Activated naive CD8-positive, alpha-beta T cell (primary cell): ENCODE data around the gene CCNY.

Experiments used
- H3K27ac Mint-ChIP-seq: one replicate; pipeline ENCODE4 v1.8.0; 2021; ENCODE audit warnings: mixed read lengths
- H3K27me3 Mint-ChIP-seq: one replicate; pipeline ENCODE4 v1.8.0; 2021; ENCODE audit warnings: mixed read lengths
- H3K36me3 Mint-ChIP-seq: one replicate; pipeline ENCODE4 v1.8.0; 2021; ENCODE audit warnings: mixed read lengths
- H3K4me1 Mint-ChIP-seq: one replicate; pipeline ENCODE4 v1.8.0; 2021; ENCODE audit warnings: low read depth, mixed read lengths
- H3K4me3 Mint-ChIP-seq: one replicate; pipeline ENCODE4 v1.8.0; 2021; ENCODE audit warnings: mild to moderate bottlenecking, mixed read lengths
- H3K9me3 Mint-ChIP-seq: one replicate; pipeline ENCODE4 v1.8.0; 2021; ENCODE audit warnings: low read depth, mixed read lengths

CCNY gene

GRCh38 chr10:35459449-35459847 lies 123.1 kb downstream of the CCNY start:
- H3K4me3 Mint-ChIP-seq: peak overlapping the region; percentile 42
- peak overlapping the region; percentile 91 for H3K27ac Mint-ChIP-seq
- H3K36me3 Mint-ChIP-seq: no peaks in the 10 kb centered on the region
- H3K9me3 Mint-ChIP-seq: no peaks in the 10 kb centered on the region
- H3K4me1 Mint-ChIP-seq: peaks cover 62% of the 10 kb centered on the region
- H3K27me3 Mint-ChIP-seq: no peaks in the 10 kb centered on the region

- no peaks in the 10 kb centered on the region for H3K27me3 Mint-ChIP-seq
- H3K4me3 Mint-ChIP-seq: peak overlapping the region; percentile 11
- no peaks in the 10 kb centered on the region for H3K36me3 Mint-ChIP-seq
- H3K4me1 Mint-ChIP-seq: peaks cover 48% of the 10 kb centered on the region
- peak overlapping the region; percentile 91 for H3K27ac Mint-ChIP-seq
- H3K9me3 Mint-ChIP-seq: no peaks in the 10 kb centered on the region
These were observed 124.6 kb downstream of the CCNY start for GRCh38 chr10:35460852-35461460.

GRCh38 chr10:35462491-35462934 lies 126.2 kb downstream of the CCNY start:
- Mint-ChIP-seq H3K27ac (peak overlapping the region; percentile 70), H3K4me1 (peaks cover 41% of the 10 kb centered on the region), H3K27me3 (no peaks in the 10 kb centered on the region), H3K36me3 (no peaks in the 10 kb centered on the region), H3K9me3 (no peaks in the 10 kb centered on the region), H3K4me3 (peak overlapping the region; percentile 24)

- Mint-ChIP-seq H3K27me3 (no peaks in the 10 kb centered on the region), H3K4me1 (peaks cover 41% of the 10 kb centered on the region), H3K9me3 (no peaks in the 10 kb centered on the region), H3K27ac (peak overlapping the region; percentile 70), H3K36me3 (no peaks in the 10 kb centered on the region), H3K4me3 (peak overlapping the region; percentile 24)
These were observed 127.0 kb downstream of the CCNY start for GRCh38 chr10:35463105-35463867.

GRCh38 chr10:35463878-35464277 lies 127.6 kb downstream of the CCNY start:
- Mint-ChIP-seq H3K4me1 (peaks cover 41% of the 10 kb centered on the region), H3K36me3 (no peaks in the 10 kb centered on the region), H3K4me3 (no peak overlapping the region), H3K27ac (no peak overlapping the region), H3K27me3 (no peaks in the 10 kb centered on the region), H3K9me3 (no peaks in the 10 kb centered on the region)

GRCh38 chr10:35464825-35465456 lies 128.6 kb downstream of the CCNY start:
- H3K27me3 Mint-ChIP-seq: no peaks in the 10 kb centered on the region
- peaks cover 40% of the 10 kb centered on the region for H3K4me1 Mint-ChIP-seq
- H3K9me3 Mint-ChIP-seq: no peaks in the 10 kb centered on the region
- H3K36me3 Mint-ChIP-seq: no peaks in the 10 kb centered on the region
- no peak overlapping the region for H3K4me3 Mint-ChIP-seq
- H3K27ac Mint-ChIP-seq: no peak overlapping the region

- Mint-ChIP-seq H3K36me3 (no peaks in the 10 kb centered on the region), H3K27ac (no peak overlapping the region), H3K27me3 (no peaks in the 10 kb centered on the region), H3K4me1 (peaks cover 40% of the 10 kb centered on the region), H3K4me3 (no peak overlapping the region), H3K9me3 (no peaks in the 10 kb centered on the region)
These were observed 129.4 kb downstream of the CCNY start for GRCh38 chr10:35465673-35466072.

- H3K4me3 Mint-ChIP-seq: no peak overlapping the region
- no peaks in the 10 kb centered on the region for H3K36me3 Mint-ChIP-seq
- H3K9me3 Mint-ChIP-seq: no peaks in the 10 kb centered on the region
- no peak overlapping the region for H3K27ac Mint-ChIP-seq
- peaks cover 44% of the 10 kb centered on the region for H3K4me1 Mint-ChIP-seq
- H3K27me3 Mint-ChIP-seq: no peaks in the 10 kb centered on the region
These were observed 129.9 kb downstream of the CCNY start for GRCh38 chr10:35466170-35466569.

- Mint-ChIP-seq H3K4me3 (no peak overlapping the region), H3K27ac (no peak overlapping the region), H3K36me3 (no peaks in the 10 kb centered on the region), H3K9me3 (no peaks in the 10 kb centered on the region), H3K4me1 (peaks cover 46% of the 10 kb centered on the region), H3K27me3 (no peaks in the 10 kb centered on the region)
These were observed 130.4 kb downstream of the CCNY start for GRCh38 chr10:35466661-35467060.

- no peak overlapping the region for H3K27ac Mint-ChIP-seq
- no peaks in the 10 kb centered on the region for H3K9me3 Mint-ChIP-seq
- H3K4me1 Mint-ChIP-seq: peaks cover 46% of the 10 kb centered on the region
- H3K4me3 Mint-ChIP-seq: no peak overlapping the region
- H3K27me3 Mint-ChIP-seq: no peaks in the 10 kb centered on the region
- H3K36me3 Mint-ChIP-seq: no peaks in the 10 kb centered on the region
These were observed 130.9 kb downstream of the CCNY start for GRCh38 chr10:35467186-35467585.

- Mint-ChIP-seq H3K9me3 (no peaks in the 10 kb centered on the region), H3K4me1 (peaks cover 51% of the 10 kb centered on the region), H3K27me3 (no peaks in the 10 kb centered on the region), H3K36me3 (peaks cover 2% of the 10 kb centered on the region), H3K4me3 (no peak overlapping the region), H3K27ac (peak overlapping the region; percentile 18)
These were observed 134.1 kb downstream of the CCNY start for GRCh38 chr10:35470248-35470924.

- H3K4me3 Mint-ChIP-seq: no peak overlapping the region
These were observed 134.6 kb downstream of the CCNY start for GRCh38 chr10:35470925-35471315.

GRCh38 chr10:35471435-35471834 lies 135.1 kb downstream of the CCNY start:
- no peak overlapping the region for H3K27ac Mint-ChIP-seq
- no peaks in the 10 kb centered on the region for H3K9me3 Mint-ChIP-seq
- H3K27me3 Mint-ChIP-seq: no peaks in the 10 kb centered on the region
- peaks cover 2% of the 10 kb centered on the region for H3K36me3 Mint-ChIP-seq
- H3K4me1 Mint-ChIP-seq: peaks cover 51% of the 10 kb centered on the region
- H3K4me3 Mint-ChIP-seq: no peak overlapping the region

More at GRCh38 chr10:35470925-35471315, 134.6 kb downstream of the CCNY start:
- no peaks in the 10 kb centered on the region for H3K9me3 Mint-ChIP-seq
- no peaks in the 10 kb centered on the region for H3K27me3 Mint-ChIP-seq
- no peak overlapping the region for H3K27ac Mint-ChIP-seq
- H3K4me1 Mint-ChIP-seq: peaks cover 51% of the 10 kb centered on the region
- peaks cover 2% of the 10 kb centered on the region for H3K36me3 Mint-ChIP-seq

GRCh38 chr10:35480142-35480541 lies 143.8 kb downstream of the CCNY start:
- H3K27me3 Mint-ChIP-seq: no peaks in the 10 kb centered on the region
- peaks cover 12% of the 10 kb centered on the region for H3K36me3 Mint-ChIP-seq
- no peak overlapping the region for H3K27ac Mint-ChIP-seq
- peaks cover 34% of the 10 kb centered on the region for H3K4me1 Mint-ChIP-seq
- no peak overlapping the region for H3K4me3 Mint-ChIP-seq
- H3K9me3 Mint-ChIP-seq: no peaks in the 10 kb centered on the region

- H3K27me3 Mint-ChIP-seq: no peaks in the 10 kb centered on the region
- H3K27ac Mint-ChIP-seq: no peak overlapping the region
- H3K9me3 Mint-ChIP-seq: no peaks in the 10 kb centered on the region
- peaks cover 19% of the 10 kb centered on the region for H3K36me3 Mint-ChIP-seq
- H3K4me3 Mint-ChIP-seq: no peak overlapping the region
- peaks cover 40% of the 10 kb centered on the region for H3K4me1 Mint-ChIP-seq
These were observed 145.1 kb downstream of the CCNY start for GRCh38 chr10:35481413-35481812.
